ENCODE results near the gene USP25.

The USP25 gene

GRCh38 chr21:15809818-15810217 lies 80.0 kb downstream of the USP25 start:
- no peak for DNase-seq (ENCODE audit: low spot score)

- no peak for DNase-seq (ENCODE audit: low spot score)
Observed at GRCh38 chr21:15815285-15815684, 85.5 kb downstream of the USP25 start.

GRCh38 chr21:15820327-15820726 lies 90.5 kb downstream of the USP25 start:
- DNase-seq (ENCODE audit: low spot score): no peak

GRCh38 chr21:15820852-15821379 lies 91.1 kb downstream of the USP25 start:
- no peak for DNase-seq (ENCODE audit: low spot score)

GRCh38 chr21:15823486-15824150 lies 93.8 kb downstream of the USP25 start:
- peak; percentile 8 for DNase-seq (ENCODE audit: low spot score)

- DNase-seq (ENCODE audit: low spot score): no peak
Observed at GRCh38 chr21:15825700-15826099, 95.9 kb downstream of the USP25 start.

- DNase-seq (ENCODE audit: low spot score): peak; percentile 43
Observed at GRCh38 chr21:15826147-15826780, 96.5 kb downstream of the USP25 start.

GRCh38 chr21:15826908-15827601 lies 97.3 kb downstream of the USP25 start:
- no peak for DNase-seq (ENCODE audit: low spot score)

GRCh38 chr21:15831497-15831896 lies 101.7 kb downstream of the USP25 start:
- no peak for DNase-seq (ENCODE audit: low spot score)

- no peak for DNase-seq (ENCODE audit: low spot score)
Observed at GRCh38 chr21:15837645-15838044, 107.9 kb downstream of the USP25 start.

- no peak for DNase-seq (ENCODE audit: low spot score)
Observed at GRCh38 chr21:15839026-15839425, 109.2 kb downstream of the USP25 start.

- DNase-seq (ENCODE audit: low spot score): no peak
Observed at GRCh38 chr21:15839601-15840000, 109.8 kb downstream of the USP25 start.

GRCh38 chr21:15840406-15840805 lies 110.6 kb downstream of the USP25 start:
- DNase-seq (ENCODE audit: low spot score): no peak

GRCh38 chr21:15841856-15842564 lies 112.2 kb downstream of the USP25 start:
- DNase-seq (ENCODE audit: low spot score): no peak

- no peak for DNase-seq (ENCODE audit: low spot score)
Observed at GRCh38 chr21:15842565-15842880, 112.7 kb downstream of the USP25 start.

GRCh38 chr21:15843766-15844165 lies 114.0 kb downstream of the USP25 start:
- DNase-seq (ENCODE audit: low spot score): no peak

GRCh38 chr21:15848634-15849560 lies 119.1 kb downstream of the USP25 start:
- DNase-seq (ENCODE audit: low spot score): no peak

GRCh38 chr21:15849927-15850326 lies 120.1 kb downstream of the USP25 start:
- no peak for DNase-seq (ENCODE audit: low spot score)

GRCh38 chr21:15850645-15851044 lies 120.9 kb downstream of the USP25 start:
- DNase-seq (ENCODE audit: low spot score): no peak

- DNase-seq (ENCODE audit: low spot score): no peak
Observed at GRCh38 chr21:15852146-15852545, 122.4 kb downstream of the USP25 start.

GRCh38 chr21:15853126-15853525 lies 123.3 kb downstream of the USP25 start:
- no peak for DNase-seq (ENCODE audit: low spot score)

- DNase-seq (ENCODE audit: low spot score): no peak
Observed at GRCh38 chr21:15856813-15857212, 127.0 kb downstream of the USP25 start.
